Myocyte (in vitro differentiated cells): ENCODE data around the gene IER5. TPM values are rescaled to one million over a fixed set of nuclear protein-coding genes. Genes with fewer than 3 reads are reported as not detected.
"Not testable (repeated sequence)": the region's sequence is repeated elsewhere in the genome, so short reads cannot be mapped to it uniquely, and the experiment has no call there.

ENCODE experiments used
- DNase-seq: peaks from one replicate; pipeline ENCODE4 v3.0.0-alpha.2; 2012; ENCODE audit warnings: low read depth
- total RNA-seq: library from RNA; depleted of rRNA; stranded (reverse); fragments of >200 nt; gene quantifications from 2 replicates; pipeline ENCODE4 v1.2.3, GENCODE V29; 2014

Gene IER5
- total RNA-seq, 1 donor from 2014 or later: 32.8 TPM

GRCh38 chr1:181114574-181115367 is 26.3 kb downstream of the IER5 start:
- DNase-seq: no peak

DNA sequence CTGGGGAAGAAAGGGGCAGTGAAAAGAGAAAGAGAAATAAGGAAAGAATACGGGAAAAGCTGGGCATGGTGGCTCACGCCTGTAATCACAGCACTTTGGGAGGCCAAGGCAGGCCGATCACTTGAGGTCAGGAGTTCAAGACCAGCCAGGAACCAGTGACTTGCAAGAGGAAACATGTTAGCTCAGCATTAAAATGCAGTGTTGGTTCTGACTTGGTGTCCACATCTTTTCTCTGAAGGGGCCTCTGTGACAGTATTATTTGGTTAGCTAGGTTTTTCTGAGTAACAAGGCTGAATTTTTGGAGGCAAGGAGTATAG is 26.8 kb downstream of the IER5 start:
- DNase-seq: no peak

DNA sequence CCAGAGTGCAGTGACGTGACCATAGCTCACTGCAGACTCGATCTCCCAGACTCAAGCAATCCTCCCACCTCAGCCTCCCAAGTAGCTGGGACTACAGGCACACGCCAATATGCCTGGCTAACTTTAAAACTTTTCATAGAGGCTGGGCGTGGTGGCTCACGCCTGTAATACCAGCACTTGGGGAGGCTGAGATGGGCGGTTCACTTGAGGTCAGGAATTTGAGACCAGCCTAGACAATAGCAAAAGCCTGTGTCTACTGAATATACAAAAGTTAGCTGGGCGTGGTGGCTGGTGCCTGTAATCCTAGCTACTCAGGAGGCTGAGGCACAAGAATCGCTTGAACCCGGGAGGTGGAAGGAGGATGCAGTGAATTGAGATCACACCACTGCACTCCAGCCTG is 27.5 kb downstream of the IER5 start:
- DNase-seq: not testable (repeated sequence)

GRCh38 chr1:181116819-181117390 is 28.4 kb downstream of the IER5 start:
- DNase-seq: no peak

GRCh38 chr1:181117648-181118449 is 29.3 kb downstream of the IER5 start:
- DNase-seq: peak; percentile 71

DNA sequence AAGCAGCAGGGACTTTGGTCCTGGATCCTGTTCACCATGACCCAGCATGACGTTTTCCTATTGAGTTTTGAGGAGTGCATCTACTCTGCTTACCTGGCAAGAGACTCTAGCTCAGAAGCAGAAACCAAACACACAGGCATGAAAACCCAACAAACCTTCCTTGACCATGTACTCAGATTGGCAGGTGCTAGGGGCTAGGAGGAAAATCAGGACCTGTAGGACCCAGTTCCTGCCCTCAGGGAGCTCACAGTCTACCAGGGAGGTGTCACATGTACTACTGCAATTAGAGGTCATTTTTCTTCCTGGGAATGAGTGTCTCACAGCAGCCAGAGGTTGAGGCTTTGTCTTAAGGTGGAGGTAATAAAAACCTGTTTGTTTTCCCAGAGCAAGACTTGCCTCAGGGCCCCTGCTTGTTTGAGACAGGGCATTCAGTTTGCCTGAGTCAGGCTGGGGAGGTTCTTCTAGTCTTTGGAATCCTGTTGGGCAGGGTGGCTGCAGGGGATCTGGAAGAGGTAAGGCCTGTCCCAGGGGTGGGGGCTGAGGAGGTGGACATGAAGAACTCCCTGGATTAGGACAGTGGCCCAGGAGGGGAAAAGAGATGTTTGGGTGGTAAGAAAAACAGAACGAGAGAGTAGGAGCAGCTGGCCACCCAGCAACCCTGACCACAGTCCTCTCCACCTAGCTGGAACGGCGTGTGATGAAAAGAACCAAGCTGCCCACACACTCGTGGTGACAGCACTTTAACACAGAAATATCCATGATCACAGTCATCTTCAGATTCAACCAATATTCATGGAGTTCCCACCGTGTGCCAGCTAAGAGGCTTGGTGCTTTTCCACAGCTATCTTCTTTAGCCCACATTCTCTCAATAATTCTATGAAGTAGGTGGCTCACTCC is 30.8 kb downstream of the IER5 start:
- peak; percentile 75 for DNase-seq

- no peak for DNase-seq
These were observed 32.4 kb downstream of the IER5 start for GRCh38 chr1:181120924-181121323.

GRCh38 chr1:181121498-181121897 is 33.0 kb downstream of the IER5 start:
- DNase-seq: no peak

- DNase-seq: no peak
These were observed 33.7 kb downstream of the IER5 start for GRCh38 chr1:181122222-181122621.

DNA sequence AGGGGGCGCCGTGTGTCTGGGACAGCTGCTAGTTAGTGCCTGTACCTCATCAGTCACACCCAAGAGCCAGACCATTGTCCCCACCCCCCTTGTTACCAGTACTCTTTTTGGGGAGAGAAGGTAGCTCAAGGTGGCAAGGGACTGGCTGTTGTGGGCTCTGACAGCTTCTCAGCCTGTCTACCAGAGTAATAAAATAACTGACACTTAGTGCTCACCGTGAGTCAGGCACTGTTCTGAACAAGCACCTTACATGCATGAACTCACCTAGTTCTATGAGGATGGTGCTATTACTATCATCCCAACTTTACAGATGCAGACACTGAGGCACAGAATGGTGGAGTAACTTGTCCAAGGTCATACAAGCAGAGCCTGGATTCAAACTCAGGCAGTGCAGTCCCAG is 34.7 kb downstream of the IER5 start:
- DNase-seq: no peak

GRCh38 chr1:181124291-181124751 is 35.8 kb downstream of the IER5 start:
- no peak for DNase-seq

GRCh38 chr1:181126289-181126688 is 37.8 kb downstream of the IER5 start:
- no peak for DNase-seq

- DNase-seq: no peak
These were observed 38.5 kb downstream of the IER5 start for GRCh38 chr1:181126871-181127587.

- DNase-seq: no peak
These were observed 39.5 kb downstream of the IER5 start for GRCh38 chr1:181127898-181128453.

- DNase-seq: no peak
These were observed 40.3 kb downstream of the IER5 start for GRCh38 chr1:181128592-181129497.

DNA sequence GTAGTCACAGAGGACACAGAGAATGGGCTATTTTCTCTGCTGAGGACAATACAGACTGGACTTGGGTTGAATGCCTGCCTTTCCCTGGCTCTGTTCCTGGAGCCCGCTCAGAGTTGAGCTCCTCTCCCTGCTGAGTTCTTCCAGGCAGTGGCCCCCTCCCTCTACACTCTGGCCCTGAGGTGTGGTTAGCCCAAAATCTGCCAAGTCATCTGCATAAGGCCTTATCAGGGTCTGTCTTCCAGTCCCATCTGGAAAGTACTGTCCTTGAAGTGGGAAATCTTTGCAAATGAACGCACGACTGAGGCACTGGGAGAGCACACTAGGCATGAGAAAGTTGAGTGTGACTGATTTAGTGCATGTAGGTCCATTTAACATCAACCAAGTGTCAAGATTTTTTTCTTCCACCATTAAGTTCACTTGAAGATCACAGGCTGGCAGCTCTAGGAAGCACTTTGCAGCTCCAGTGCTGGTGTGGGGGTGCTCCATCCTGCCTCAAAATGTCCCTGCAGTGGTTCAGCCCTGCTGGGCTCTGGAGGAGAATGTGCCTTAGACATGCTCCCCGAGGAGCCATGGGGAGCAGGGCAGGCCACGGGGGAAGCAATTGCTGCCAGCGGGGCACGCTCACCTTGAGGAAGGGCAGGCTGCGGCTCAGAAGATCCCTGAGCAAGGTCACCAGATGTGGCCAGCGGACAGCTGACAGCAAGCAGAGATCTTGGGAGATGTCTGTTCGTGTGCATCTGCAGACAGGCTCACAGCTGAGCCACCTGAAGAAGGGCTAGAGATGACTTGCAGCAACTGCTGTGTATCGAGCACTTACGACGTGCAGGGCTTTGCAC is 41.5 kb downstream of the IER5 start:
- DNase-seq: no peak

GRCh38 chr1:181131255-181131941 is 42.9 kb downstream of the IER5 start:
- DNase-seq: no peak
